NCI-H2081 treated with DMSO at 0.1 percent for 48 hours (cell line): Measurements from ENCODE around the gene PRR19.
A peak's percentile ranks its signal among the peaks of the same experiment; 100 is the strongest.

Experiments used
- DNase-seq: peaks from one replicate; lab custom pipeline; 2025; lab: John Stamatoyannopoulos, UW

PRR19 gene

GRCh38 chr19:42283188-42284065 is 18.5 kb upstream of the PRR19 start:
- DNase-seq = peak; percentile 66

DNA sequence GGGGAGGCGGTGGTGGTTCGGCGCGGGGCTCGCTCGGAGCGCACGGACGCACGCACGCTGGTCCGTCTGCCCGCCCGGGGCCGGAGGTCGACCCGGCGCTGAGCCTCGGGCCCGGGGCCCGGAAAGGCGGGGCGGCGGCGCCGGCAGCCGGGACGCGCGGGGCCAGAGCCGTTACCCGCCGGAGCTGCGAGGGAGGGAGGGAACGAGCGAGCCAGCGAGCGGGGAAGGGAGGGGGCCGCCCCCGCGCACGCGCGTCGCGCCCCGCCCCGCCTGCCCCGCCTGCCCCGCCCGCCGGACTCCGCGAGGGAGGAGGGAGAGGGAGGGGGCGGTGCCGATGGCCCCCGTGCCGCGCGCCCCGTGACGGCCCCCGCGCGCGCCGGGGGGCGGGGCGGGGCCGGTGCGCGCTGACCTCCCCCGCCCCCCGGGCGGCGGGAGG is 17.8 kb upstream of the PRR19 start:
- no peak for DNase-seq

DNA sequence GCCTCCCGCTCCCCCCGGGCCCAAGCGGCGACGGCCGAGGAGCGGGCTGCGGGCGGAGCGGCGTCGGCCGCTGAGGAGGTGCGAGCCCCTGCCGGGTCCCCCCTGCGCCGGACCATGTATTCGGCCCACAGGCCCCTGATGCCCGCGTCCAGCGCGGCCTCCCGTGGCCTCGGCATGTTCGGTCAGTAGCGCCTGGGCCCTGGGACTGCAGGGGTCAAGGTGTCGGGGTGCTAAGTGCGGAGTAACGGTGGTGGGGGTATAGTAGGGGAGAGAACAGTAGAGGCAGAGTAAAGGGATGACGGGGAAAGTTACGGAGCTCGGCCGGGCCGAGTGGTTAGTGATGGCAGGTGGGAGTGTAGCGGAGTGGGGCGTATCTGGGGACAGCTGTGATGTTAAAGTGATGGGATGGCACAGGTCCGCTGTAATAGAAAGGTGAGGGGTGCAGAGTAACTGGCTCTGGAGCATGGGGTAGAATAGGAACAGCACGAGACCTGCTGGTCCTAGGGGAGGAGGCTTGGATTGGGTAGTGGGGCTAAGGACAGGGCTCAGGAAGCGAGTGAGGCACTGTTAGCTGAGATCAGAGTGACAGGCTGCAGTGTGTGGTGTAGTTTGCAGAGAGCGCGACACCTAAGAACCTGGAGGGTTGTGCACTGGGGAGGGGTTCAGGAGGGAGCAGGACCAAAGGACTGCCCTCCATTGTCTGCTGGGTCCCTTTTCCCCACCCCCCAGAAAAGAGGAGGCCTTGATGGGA is 17.2 kb upstream of the PRR19 start:
- no peak for DNase-seq

DNA sequence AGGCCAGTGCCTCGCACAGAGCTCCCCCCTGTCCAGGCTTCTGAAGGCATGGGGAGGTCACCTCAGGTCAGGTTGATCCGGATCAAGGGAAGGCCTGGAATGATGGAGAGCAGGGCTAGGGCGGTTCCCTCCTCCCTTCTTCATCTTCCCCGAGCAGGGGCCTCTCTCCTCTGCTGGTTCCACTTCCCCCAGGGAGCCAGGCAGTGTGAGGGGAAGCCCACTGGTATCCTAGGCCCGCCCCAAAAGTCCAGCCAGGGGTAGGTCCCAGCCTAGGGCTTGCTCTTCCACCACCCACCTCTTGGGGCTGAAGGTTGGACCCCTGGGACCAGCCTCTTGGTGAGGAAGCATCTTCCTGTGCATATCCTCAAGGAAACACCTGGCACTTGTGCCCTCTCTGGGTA is 16.4 kb upstream of the PRR19 start:
- no peak for DNase-seq

- DNase-seq = no peak
These were observed 16.0 kb upstream of the PRR19 start for GRCh38 chr19:42285988-42286348.

DNA sequence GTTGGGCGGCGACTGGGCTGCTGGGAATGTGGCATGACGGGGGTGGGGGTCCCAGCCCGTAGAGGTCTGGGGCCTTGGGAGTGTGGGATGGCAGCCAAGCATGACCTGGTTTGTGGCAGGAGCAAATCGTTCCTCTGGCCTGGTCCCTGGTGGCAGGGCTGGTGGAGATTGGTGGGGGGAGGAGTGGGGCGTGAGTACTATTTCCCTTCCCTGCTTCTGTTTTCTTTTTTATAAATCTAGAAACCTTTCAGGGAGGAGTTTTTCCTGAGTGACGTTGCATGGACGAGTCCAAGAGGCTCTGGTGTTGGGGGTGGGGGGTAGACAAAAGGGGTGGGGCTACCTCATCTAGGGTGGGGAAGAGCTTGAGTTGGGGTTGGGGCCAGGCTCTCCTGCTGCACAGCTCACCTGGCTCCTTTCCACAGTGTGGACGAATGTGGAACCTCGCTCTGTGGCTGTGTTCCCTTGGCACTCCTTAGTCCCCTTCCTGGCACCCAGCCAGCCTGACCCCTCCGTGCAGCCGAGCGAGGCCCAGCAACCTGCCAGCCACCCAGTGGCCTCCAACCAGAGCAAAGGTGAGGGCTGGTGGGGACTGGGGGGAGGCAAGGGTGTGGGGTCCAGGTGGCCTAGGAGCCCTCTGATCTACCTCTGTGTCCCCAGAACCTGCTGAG is 15.4 kb upstream of the PRR19 start:
- DNase-seq = no peak

DNA sequence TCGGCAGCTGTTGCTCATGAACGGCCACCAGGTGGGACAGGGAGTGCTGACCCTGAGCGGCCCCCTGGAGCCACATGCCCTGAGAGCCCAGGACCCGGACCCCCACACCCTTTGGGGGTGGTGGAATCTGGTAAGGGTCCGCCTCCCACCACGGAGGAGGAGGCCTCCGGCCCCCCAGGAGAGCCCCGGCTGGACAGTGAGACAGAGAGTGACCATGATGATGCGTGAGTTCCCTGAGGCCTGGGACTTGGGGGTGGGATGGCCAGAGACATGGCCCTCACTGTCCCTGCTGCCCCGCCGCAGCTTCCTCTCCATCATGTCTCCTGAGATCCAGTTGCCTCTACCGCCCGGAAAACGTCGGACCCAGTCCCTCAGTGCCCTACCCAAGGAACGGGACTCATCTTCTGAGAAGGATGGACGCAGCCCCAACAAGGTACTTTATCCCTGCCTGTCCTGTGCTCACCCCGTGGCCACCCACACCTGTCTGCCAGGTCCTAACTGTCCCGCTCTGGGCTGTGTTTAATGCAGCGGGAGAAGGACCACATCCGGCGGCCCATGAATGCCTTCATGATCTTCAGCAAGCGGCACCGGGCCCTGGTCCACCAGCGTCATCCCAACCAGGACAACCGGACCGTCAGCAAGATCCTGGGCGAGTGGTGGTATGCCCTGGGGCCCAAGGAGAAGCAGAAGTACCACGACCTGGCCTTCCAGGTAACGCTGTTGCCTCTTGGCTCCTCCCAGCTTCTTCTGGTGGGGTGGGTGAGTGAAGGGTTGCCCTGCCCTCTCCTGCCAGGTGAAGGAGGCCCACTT is 14.7 kb upstream of the PRR19 start:
- no peak for DNase-seq

GRCh38 chr19:42287827-42288107 is 14.2 kb upstream of the PRR19 start:
- DNase-seq = no peak

DNA sequence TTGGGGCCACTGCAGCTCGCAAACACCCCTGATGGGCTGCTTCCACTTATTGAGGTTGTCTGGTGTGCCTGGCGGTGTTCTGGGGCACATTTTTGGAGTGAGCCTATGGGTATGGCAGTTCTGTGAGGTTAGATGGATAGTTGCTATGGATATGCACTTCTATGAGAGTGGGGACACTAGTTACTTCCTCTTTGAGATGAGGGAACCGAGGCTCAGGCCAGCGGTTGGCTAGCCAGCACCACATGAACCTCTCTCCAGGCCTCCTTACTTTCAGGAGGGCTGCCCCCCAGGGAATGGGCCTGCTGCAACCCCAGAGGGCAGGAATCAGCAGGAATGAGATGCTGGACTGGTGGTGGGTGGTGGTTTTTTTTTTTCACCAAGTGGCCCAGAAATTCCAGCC is 13.5 kb upstream of the PRR19 start:
- no peak for DNase-seq

GRCh38 chr19:42288881-42289555 is 12.9 kb upstream of the PRR19 start:
- no peak for DNase-seq

- DNase-seq = no peak
These were observed 12.3 kb upstream of the PRR19 start for GRCh38 chr19:42289556-42290041.

- no peak for DNase-seq
These were observed 11.8 kb upstream of the PRR19 start for GRCh38 chr19:42290136-42290522.

DNA sequence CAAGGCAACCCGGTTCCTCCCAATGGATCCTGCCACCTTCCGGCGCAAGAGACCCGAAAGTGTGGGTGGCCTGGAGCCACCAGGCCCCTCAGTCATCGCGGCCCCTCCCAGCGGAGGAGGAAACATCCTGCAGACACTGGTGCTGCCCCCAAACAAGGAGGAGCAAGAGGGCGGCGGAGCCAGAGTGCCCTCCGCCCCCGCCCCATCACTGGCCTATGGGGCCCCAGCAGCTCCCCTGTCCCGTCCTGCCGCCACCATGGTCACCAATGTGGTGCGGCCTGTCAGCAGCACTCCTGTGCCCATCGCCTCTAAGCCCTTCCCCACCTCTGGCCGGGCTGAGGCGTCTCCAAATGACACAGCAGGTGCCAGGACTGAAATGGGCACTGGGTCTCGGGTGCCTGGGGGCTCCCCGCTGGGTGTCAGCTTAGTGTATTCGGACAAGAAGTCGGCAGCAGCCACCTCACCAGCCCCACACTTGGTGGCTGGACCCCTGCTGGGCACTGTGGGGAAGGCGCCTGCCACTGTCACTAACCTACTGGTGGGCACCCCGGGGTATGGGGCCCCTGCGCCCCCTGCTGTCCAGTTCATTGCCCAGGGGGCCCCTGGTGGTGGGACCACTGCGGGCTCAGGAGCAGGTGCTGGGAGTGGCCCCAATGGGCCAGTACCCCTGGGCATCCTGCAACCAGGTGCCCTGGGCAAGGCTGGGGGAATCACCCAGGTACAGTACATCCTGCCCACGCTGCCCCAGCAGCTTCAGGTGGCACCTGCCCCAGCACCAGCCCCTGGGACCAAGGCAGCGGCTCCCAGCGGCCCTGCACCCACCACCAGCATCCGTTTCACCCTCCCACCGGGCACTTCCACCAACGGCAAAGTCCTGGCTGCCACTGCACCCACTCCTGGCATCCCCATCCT is 11.2 kb upstream of the PRR19 start:
- no peak for DNase-seq

- no peak for DNase-seq
These were observed 10.5 kb upstream of the PRR19 start for GRCh38 chr19:42291435-42291810.

DNA sequence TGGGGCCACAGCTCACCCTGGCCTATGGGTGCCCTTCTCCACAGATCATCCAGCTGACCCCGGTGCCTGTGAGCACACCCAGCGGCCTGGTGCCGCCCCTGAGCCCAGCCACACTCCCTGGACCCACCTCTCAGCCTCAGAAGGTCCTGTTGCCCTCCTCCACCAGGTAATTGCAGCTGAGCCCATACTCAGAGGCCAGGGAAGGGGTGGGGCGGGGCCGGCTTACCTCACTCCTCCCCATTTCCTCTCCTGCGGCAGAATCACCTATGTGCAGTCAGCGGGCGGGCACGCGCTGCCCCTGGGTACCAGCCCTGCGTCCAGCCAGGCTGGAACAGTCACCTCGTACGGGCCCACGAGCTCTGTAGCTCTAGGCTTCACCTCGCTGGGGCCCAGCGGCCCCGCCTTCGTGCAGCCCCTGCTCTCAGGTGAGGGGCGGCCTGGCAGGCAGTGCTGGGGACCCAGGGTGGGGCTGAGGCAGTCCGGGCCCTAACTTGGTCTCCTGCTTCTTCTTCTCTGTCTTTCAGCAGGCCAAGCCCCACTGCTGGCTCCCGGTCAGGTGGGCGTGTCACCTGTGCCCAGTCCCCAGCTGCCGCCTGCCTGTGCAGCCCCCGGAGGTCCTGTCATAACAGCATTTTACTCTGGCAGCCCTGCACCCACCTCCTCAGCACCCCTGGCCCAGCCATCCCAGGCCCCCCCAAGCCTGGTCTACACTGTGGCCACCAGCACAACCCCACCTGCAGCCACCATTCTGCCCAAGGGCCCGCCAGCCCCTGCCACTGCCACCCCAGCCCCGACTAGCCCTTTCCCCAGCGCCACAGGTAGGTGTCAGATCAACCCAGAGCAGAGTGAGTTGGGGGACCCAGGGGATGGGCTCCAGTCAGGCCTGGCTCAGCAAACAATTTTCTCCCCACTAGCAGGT is 9.6 kb upstream of the PRR19 start:
- no peak for DNase-seq

DNA sequence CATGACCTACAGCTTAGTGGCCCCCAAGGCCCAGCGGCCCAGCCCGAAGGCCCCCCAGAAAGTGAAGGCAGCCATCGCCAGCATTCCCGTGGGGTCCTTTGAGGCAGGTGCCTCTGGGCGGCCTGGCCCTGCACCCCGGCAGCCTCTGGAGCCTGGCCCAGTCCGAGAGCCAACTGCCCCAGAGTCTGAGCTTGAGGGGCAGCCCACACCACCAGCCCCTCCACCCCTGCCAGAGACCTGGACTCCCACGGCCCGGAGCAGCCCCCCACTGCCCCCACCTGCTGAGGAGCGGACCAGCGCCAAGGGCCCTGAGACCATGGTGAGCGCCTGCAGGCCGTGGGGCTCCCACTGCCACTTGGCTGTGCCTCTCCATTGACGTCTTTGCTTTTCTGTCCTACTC is 9.0 kb upstream of the PRR19 start:
- no peak for DNase-seq

- no peak for DNase-seq
These were observed 8.4 kb upstream of the PRR19 start for GRCh38 chr19:42293540-42293939.

DNA sequence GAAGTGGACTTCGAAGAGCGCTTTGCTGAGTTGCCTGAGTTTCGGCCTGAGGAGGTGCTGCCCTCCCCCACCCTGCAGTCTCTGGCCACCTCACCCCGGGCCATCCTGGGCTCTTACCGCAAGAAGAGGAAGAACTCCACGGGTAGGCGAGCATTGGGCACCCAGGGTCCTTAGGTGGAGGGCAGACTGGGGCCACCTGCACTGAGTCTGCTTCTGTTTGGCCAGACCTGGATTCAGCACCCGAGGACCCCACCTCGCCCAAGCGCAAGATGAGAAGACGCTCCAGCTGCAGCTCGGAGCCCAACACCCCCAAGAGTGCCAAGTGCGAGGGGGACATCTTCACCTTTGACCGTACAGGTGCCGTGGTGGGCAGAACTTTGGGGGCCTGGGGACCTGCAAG is 8.0 kb upstream of the PRR19 start:
- no peak for DNase-seq

DNA sequence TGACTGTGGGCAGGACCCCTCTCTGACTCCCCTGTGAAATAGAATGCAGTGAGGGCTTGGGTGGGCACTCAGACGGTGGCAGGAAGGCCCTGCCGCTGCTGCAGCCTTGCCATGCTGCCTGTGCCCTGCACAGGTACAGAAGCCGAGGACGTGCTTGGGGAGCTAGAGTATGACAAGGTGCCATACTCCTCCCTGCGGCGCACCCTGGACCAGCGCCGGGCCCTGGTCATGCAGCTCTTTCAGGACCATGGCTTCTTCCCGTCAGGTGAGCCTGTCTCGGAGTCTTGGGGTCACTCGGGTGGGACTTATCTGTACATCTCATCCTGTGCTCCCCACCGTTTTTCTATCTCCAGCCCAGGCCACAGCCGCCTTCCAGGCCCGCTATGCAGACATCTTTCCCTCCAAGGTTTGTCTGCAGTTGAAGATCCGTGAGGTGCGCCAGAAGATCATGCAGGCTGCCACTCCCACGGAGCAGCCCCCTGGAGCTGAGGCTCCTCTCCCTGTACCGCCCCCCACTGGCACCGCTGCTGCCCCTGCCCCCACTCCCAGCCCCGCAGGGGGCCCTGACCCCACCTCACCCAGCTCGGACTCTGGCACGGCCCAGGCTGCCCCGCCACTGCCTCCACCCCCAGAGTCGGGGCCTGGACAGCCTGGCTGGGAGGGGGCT is 7.3 kb upstream of the PRR19 start:
- no peak for DNase-seq
